ENCODE data around the gene LSM6. TPM values are rescaled to one million over a fixed set of nuclear protein-coding genes. Genes with fewer than 3 reads are reported as not detected.
A peak's percentile ranks its signal among the peaks of the same experiment; 100 is the strongest.

The LSM6 gene
- total RNA-seq, 2 experiments from 2014 or later = 62.3 to 123 TPM

DNA sequence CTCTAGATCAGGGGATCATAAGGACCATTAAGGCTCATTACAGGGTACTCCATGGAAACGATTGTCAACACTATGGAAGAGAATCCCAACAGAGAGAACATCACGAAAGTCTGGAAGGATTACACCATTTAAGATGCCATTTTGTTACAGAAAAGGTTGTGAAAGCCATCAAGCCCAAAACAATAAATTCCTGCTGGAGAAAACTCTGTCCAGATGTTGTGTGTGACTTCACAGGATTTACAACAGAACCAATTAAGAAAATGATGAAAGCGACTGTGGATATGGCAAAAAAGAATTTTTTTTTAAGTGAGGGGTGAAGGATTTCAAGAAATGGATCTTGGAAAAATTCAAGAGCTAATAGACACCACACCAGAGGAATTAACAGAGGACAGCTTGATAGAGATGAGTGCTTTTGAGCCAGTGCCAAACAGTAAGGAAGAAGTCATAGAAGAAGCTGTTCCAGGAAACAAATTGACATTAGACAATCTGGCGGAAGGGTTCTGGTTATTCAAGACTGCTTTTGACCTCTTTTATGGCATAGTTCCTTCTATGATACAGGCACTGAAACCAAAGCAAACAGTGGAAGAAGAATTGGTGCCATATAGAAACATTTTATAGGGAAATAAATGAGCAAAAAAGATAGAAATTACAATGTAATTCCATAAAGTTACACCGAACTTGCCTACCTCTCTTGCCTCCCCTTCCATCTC, 17.3 kb upstream of the LSM6 start:
- peaks cover 7% of the 10 kb centered on the region for H3K4me1 ChIP-seq (ENCODE audit: insufficient read depth, low read length, poor library complexity, severe bottlenecking)
- no peak for DNase-seq (ENCODE audit: low spot score)
- no peak overlapping the region for H3K4me3 ChIP-seq (ENCODE audit: low read depth, low read length, poor library complexity, severe bottlenecking)
- no peak for TF ChIP-seq EZH2phosphoT487 (IDR thresholded peaks at IDR 0.05; ENCODE audit: borderline replicate concordance, low read depth, low read length)
- H3K9me2 ChIP-seq (ENCODE audit: insufficient read depth, low read length) = no peaks in the 10 kb centered on the region
- H2AFZ ChIP-seq (ENCODE audit: low read length) = no peak overlapping the region; the same call in 1 of the 2 replicates
- BruUV-seq (replicated peaks) = no TSS peak
- H4K20me1 ChIP-seq (ENCODE audit: insufficient read depth, low read length) = no peaks in the 10 kb centered on the region
- H3K4me2 ChIP-seq (ENCODE audit: low read length) = no peak overlapping the region
- intact Hi-C loops (cut with micrococcal nuclease; ENCODE audit: unreplicated experiment) = no loop called here
- no peaks in the 10 kb centered on the region for H3K36me3 ChIP-seq (ENCODE audit: insufficient read depth, low read length)
- ChIA-PET POLR2A (interaction anchor here (0.6 to 2.1 kb wide), 7 partner anchors 10 to 263 kb away, joined by 3 to 13 read pairs (median 4); partner anchors contain the start of gene REELD1), CTCF (ENCODE audit: unreplicated experiment) (interaction anchor here (0.6 kb wide), 1 partner anchor 11 kb away, joined by 3 read pairs; no protein-coding TSS in a partner anchor)
- H3K9me3 ChIP-seq (ENCODE audit: low read length) = peaks cover 20% of the 10 kb centered on the region; the same call in 1 of the 2 replicates
- H3K79me2 ChIP-seq (ENCODE audit: insufficient read depth, low read depth, low read length) = no peaks in the 10 kb centered on the region
- H3K27ac ChIP-seq (ENCODE audit: low read depth, low read length, poor library complexity, severe bottlenecking) = no peak overlapping the region

DNA sequence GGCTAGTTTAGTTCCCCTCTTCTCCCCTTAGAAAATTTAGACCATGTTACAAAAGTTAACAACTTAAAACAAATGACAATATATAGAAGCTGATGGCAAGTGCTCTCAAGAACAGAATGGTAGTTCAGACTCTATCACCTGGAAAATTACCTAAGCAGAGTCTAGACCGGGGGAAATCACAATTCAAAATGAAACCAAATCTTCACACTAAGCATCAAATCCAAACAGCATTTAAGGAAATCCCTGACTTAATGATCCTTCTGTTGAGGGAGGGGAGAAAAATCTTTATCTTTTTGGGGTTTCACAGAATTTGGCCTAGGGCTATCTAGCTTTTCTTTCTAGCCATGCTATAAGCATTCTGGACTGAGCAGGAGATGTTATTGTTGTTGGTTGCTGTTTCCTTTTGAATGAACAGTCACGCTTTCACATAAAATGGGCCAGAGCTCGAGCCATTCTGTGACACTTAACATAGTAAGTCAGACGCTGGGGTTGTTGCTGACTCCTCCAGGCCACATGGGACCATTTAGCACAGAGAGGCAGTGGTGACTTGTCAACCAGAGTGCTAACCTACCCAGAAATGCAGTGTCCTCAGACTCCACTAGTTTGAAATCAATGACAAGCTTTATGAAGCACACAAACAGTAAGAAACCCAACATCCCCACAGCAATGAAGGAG, 16.0 kb upstream of the LSM6 start:
- Histone ChIP-seq H3K27ac (ENCODE audit: low read depth, low read length, poor library complexity, severe bottlenecking) (no peak overlapping the region), H3K4me3 (ENCODE audit: low read depth, low read length, poor library complexity, severe bottlenecking) (no peak overlapping the region), H3K9me3 (ENCODE audit: low read length) (peaks cover 20% of the 10 kb centered on the region; the same call in 1 of the 2 replicates), H2AFZ (ENCODE audit: low read length) (peak overlapping the region; percentile 89), H3K4me1 (ENCODE audit: insufficient read depth, low read length, poor library complexity, severe bottlenecking) (peaks cover 7% of the 10 kb centered on the region), H3K79me2 (ENCODE audit: insufficient read depth, low read depth, low read length) (no peaks in the 10 kb centered on the region), H3K9me2 (ENCODE audit: insufficient read depth, low read length) (no peaks in the 10 kb centered on the region), H3K4me2 (ENCODE audit: low read length) (peak overlapping the region; percentile 37), H4K20me1 (ENCODE audit: insufficient read depth, low read length) (no peaks in the 10 kb centered on the region), H3K36me3 (ENCODE audit: insufficient read depth, low read length) (no peaks in the 10 kb centered on the region)
- ChIA-PET POLR2A (interaction anchor here (1.0 to 2.1 kb wide), 5 partner anchors 9 to 54 kb away, joined by 3 to 13 read pairs (median 3); partner anchors contain the start of gene REELD1), CTCF (ENCODE audit: unreplicated experiment) (no interaction called here)
- no TSS peak for BruUV-seq (replicated peaks)
- peak; percentile 14 for DNase-seq (ENCODE audit: low spot score)
- TF ChIP-seq EZH2phosphoT487 (IDR thresholded peaks at IDR 0.05; ENCODE audit: borderline replicate concordance, low read depth, low read length) = no peak
- TF ChIP-seq, protein P1, sequence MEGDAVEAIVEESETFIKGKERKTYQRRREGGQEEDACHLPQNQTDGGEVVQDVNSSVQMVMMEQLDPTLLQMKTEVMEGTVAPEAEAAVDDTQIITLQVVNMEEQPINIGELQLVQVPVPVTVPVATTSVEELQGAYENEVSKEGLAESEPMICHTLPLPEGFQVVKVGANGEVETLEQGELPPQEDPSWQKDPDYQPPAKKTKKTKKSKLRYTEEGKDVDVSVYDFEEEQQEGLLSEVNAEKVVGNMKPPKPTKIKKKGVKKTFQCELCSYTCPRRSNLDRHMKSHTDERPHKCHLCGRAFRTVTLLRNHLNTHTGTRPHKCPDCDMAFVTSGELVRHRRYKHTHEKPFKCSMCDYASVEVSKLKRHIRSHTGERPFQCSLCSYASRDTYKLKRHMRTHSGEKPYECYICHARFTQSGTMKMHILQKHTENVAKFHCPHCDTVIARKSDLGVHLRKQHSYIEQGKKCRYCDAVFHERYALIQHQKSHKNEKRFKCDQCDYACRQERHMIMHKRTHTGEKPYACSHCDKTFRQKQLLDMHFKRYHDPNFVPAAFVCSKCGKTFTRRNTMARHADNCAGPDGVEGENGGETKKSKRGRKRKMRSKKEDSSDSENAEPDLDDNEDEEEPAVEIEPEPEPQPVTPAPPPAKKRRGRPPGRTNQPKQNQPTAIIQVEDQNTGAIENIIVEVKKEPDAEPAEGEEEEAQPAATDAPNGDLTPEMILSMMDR (conservative IDR thresholded peaks at IDR 0.05; ENCODE audit: low read length) = no peak
- intact Hi-C loops (cut with micrococcal nuclease; ENCODE audit: unreplicated experiment) = no loop called here

DNA sequence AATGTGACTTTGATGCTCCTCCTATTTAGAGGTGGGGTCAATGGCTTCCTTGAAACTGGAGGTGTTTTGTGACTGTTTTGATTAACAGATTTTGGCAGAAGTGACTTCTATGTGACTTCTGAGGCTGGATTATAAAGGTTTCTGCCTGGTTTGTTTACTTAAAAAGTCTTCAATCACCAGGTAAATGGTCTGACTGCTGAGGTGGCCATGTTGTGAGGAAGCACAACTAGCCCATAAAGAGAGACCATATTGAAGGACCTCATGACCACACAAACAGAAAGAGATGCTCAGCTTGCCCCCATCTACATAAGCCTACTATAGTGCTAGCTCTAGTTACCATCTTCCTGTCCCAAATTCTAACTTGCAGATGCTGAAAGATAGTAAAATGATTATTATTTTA, 14.3 kb upstream of the LSM6 start:
- H3K4me3 ChIP-seq (ENCODE audit: low read depth, low read length, poor library complexity, severe bottlenecking) = no peak overlapping the region
- ChIA-PET CTCF (ENCODE audit: unreplicated experiment) (no interaction called here), POLR2A (no interaction called here)
- no peaks in the 10 kb centered on the region for H3K9me2 ChIP-seq (ENCODE audit: insufficient read depth, low read length)
- H4K20me1 ChIP-seq (ENCODE audit: insufficient read depth, low read length) = no peaks in the 10 kb centered on the region
- DNase-seq (ENCODE audit: low spot score) = no peak
- BruUV-seq (replicated peaks) = no TSS peak
- no peak for TF ChIP-seq EZH2phosphoT487 (IDR thresholded peaks at IDR 0.05; ENCODE audit: borderline replicate concordance, low read depth, low read length)
- TF ChIP-seq, protein P1 (conservative IDR thresholded peaks at IDR 0.05; ENCODE audit: low read length) = no peak
- intact Hi-C loops (cut with micrococcal nuclease; ENCODE audit: unreplicated experiment) = no loop called here
- no peak overlapping the region for H2AFZ ChIP-seq (ENCODE audit: low read length)
- no peaks in the 10 kb centered on the region for H3K36me3 ChIP-seq (ENCODE audit: insufficient read depth, low read length)
- no peak overlapping the region for H3K4me2 ChIP-seq (ENCODE audit: low read length)
- no peak overlapping the region for H3K27ac ChIP-seq (ENCODE audit: low read depth, low read length, poor library complexity, severe bottlenecking)
- H3K79me2 ChIP-seq (ENCODE audit: insufficient read depth, low read depth, low read length) = no peaks in the 10 kb centered on the region
- H3K4me1 ChIP-seq (ENCODE audit: insufficient read depth, low read length, poor library complexity, severe bottlenecking) = peaks cover 7% of the 10 kb centered on the region
- H3K9me3 ChIP-seq (ENCODE audit: low read length) = peaks cover 20% of the 10 kb centered on the region; the same call in 1 of the 2 replicates
